GM23338 (cell line): Measurements from ENCODE around the gene ANKRD66. TPM values are rescaled to one million over a fixed set of nuclear protein-coding genes. Genes with fewer than 3 reads are reported as not detected.

ENCODE experiments used
- ATAC-seq: fragments of 200-7000 bp; cut with Tn5 transposase; 3 replicates; pipeline ENCODE4 v1.9.1; 2020
- DNase-seq: peaks from one replicate; pipeline ENCODE4 v3.0.0-alpha.2; 2015; ENCODE audit warnings: low spot score
- H2AFZ ChIP-seq: fragments of 200-600 bp; sonication (generic); 2 replicates; pipeline ENCODE4 v1.8.0; 2016; ENCODE audit warnings: antibody characterized with exemption, mild to moderate bottlenecking, moderate library complexity
- H3F3A ChIP-seq: fragments of 200-600 bp; sonication (generic); replicated peaks from 2 replicates; pipeline ENCODE4 v1.8.0; 2017; ENCODE audit warnings: antibody characterized with exemption, mixed run types, low read depth
- H3K27ac ChIP-seq: fragments of 200-600 bp; sonication (generic); 2 replicates; pipeline ENCODE4 v1.6.1; 2016; ENCODE audit warnings: low read depth
- H3K27me3 ChIP-seq: fragments of 200-600 bp; sonication (generic); 2 replicates; pipeline ENCODE4 v1.8.0; 2016; ENCODE audit warnings: mild to moderate bottlenecking, mixed run types, moderate library complexity; ENCODE audit not compliant: insufficient read depth
- H3K36me3 ChIP-seq: fragments of 200-600 bp; sonication (generic); 2 replicates; pipeline ENCODE4 v1.8.0; 2016; ENCODE audit warnings: mild to moderate bottlenecking; ENCODE audit not compliant: insufficient read depth
- H3K4me1 ChIP-seq: fragments of 200-600 bp; sonication (generic); 2 replicates; pipeline ENCODE4 v1.8.0; 2016; ENCODE audit warnings: mild to moderate bottlenecking, moderate library complexity; ENCODE audit not compliant: insufficient read depth
- H3K4me2 ChIP-seq: fragments of 200-600 bp; sonication (generic); 2 replicates; pipeline ENCODE4 v1.7.1; 2017; ENCODE audit warnings: mixed run types
- H3K4me3 ChIP-seq: fragments of 200-600 bp; sonication (generic); 2 replicates; pipeline ENCODE4 v1.6.1; 2016; ENCODE audit warnings: mixed run types
- H3K79me2 ChIP-seq: fragments of 200-600 bp; sonication (generic); replicated peaks from 2 replicates; pipeline ENCODE4 v1.8.0; 2017; ENCODE audit warnings: mild to moderate bottlenecking; ENCODE audit not compliant: insufficient read depth
- H3K9me2 ChIP-seq: fragments of 200-600 bp; sonication (generic); 2 replicates; pipeline ENCODE4 v1.8.0; 2017; ENCODE audit not compliant: insufficient read depth
- H4K20me1 ChIP-seq: fragments of 200-600 bp; sonication (generic); replicated peaks from 2 replicates; pipeline ENCODE4 v1.8.0; 2017; ENCODE audit warnings: mild to moderate bottlenecking; ENCODE audit not compliant: insufficient read depth
- H3K27ac Mint-ChIP-seq: 2 replicates; pipeline ENCODE4 v1.8.0; 2020; ENCODE audit warnings: inconsistent platforms, mild to moderate bottlenecking, moderate library complexity, mixed read lengths
- H3K27me3 Mint-ChIP-seq: 3 replicates; pipeline ENCODE4 v1.8.0; 2022; ENCODE audit warnings: low read depth, mild to moderate bottlenecking, moderate library complexity, mixed read lengths, inconsistent platforms; ENCODE audit not compliant: insufficient read depth, poor library complexity
- H3K36me3 Mint-ChIP-seq: 3 replicates; pipeline ENCODE4 v1.8.0; 2021; ENCODE audit warnings: low read depth, mild to moderate bottlenecking, inconsistent platforms, moderate library complexity, mixed read lengths
- H3K4me1 Mint-ChIP-seq: 3 replicates; pipeline ENCODE4 v1.8.0; 2020; ENCODE audit warnings: mild to moderate bottlenecking, inconsistent platforms, mixed read lengths
- H3K4me3 Mint-ChIP-seq: 3 replicates; pipeline ENCODE4 v1.8.0; 2021; ENCODE audit warnings: moderate library complexity, mild to moderate bottlenecking, inconsistent platforms, mixed read lengths
- H3K9me3 Mint-ChIP-seq: 3 replicates; pipeline ENCODE4 v1.8.0; 2020; ENCODE audit warnings: moderate library complexity, mild to moderate bottlenecking, inconsistent platforms, mixed read lengths
- CREB1 ChIP-seq: fragments of 250-450 bp; sonication (Bioruptor Pico); IDR thresholded peaks from 2 replicates; pipeline ENCODE4 v1.5.0; 2020; ENCODE audit warnings: low read depth, mild to moderate bottlenecking, moderate library complexity
- CTCF ChIP-seq, 2 experiments: fragments of 200-600 bp in 1 of 2; sonication (generic) in 1 of 2; conservative IDR thresholded peaks; 2 replicates each; pipeline versions ENCODE4 v1.5.1 to v1.6.1; 2016 to 2017; ENCODE audit warnings: antibody characterized with exemption in 2 of 2, low read depth in 2 of 2, mild to moderate bottlenecking in 2 of 2, moderate library complexity in 1 of 2
- ETS1 ChIP-seq: IDR thresholded peaks from 2 replicates; pipeline ENCODE4 v1.6.1; 2016; ENCODE audit warnings: antibody characterized with exemption
- EZH2 ChIP-seq: fragments of 200-600 bp; sonication (generic); IDR thresholded peaks from one replicate; pipeline ENCODE4 v1.8.0; 2017; ENCODE audit warnings: antibody characterized with exemption, mild to moderate bottlenecking, low read depth; ENCODE audit not compliant: unreplicated experiment
- JUNB ChIP-seq: IDR thresholded peaks from one replicate; pipeline ENCODE4 v1.6.1; 2016; ENCODE audit warnings: antibody characterized with exemption; ENCODE audit not compliant: unreplicated experiment
- NANOG ChIP-seq: IDR thresholded peaks from 2 replicates; pipeline ENCODE4 v1.6.1; 2016; ENCODE audit warnings: antibody characterized with exemption, borderline replicate concordance
- REST ChIP-seq: IDR thresholded peaks from one replicate; pipeline ENCODE4 v1.6.1; 2018; ENCODE audit warnings: antibody characterized with exemption; ENCODE audit not compliant: unreplicated experiment
- STAT1 ChIP-seq: IDR thresholded peaks from one replicate; pipeline ENCODE4 v1.6.1; 2016; ENCODE audit warnings: antibody characterized with exemption; ENCODE audit not compliant: unreplicated experiment
- ZNF331 ChIP-seq: fragments of 250-450 bp; sonication (Bioruptor Pico); IDR thresholded peaks from 2 replicates; pipeline ENCODE4 v1.5.0; 2020; ENCODE audit warnings: low read depth, mild to moderate bottlenecking, moderate library complexity
- ZNF462 ChIP-seq: fragments of 250-450 bp; sonication (Bioruptor Pico); IDR thresholded peaks from 2 replicates; pipeline ENCODE4 v1.5.0; 2020; ENCODE audit warnings: mild to moderate bottlenecking, moderate library complexity
- polyA plus RNA-seq: library from polyadenylated mRNA; unstranded; fragments of >200 nt; fragmentation: Nextera tagmentation; extraction: Ambion mirVana; gene quantifications from 2 replicates; pipeline ENCODE4 v1.2.1, GENCODE V29; 2016
- total RNA-seq: library from RNA; depleted of rRNA; stranded (reverse); fragments of >200 nt; shearing (Covaris generic); gene quantifications from 2 replicates; pipeline ENCODE4 v1.2.3, GENCODE V29; 2014

Gene ANKRD66
- total and polyA plus RNA-seq, 2 experiments from 2014 or later = not detected

- no peak for ATAC-seq
- Histone ChIP-seq H3K9me2 (no peaks in the 10 kb centered on the region; the same call in 1 of the 2 replicates), H3F3A (no peaks in the 10 kb centered on the region), H3K36me3 (no peaks in the 10 kb centered on the region), H3K27me3 (no peaks in the 10 kb centered on the region), H3K4me2 (no peak overlapping the region), H3K4me1 (no peaks in the 10 kb centered on the region), H3K27ac (no peak overlapping the region), H4K20me1 (no peaks in the 10 kb centered on the region), H3K4me3 (no peak overlapping the region), H3K79me2 (no peaks in the 10 kb centered on the region), H2AFZ (no peak overlapping the region)
- no peak overlapping the region for H3K4me3 Mint-ChIP-seq
- no peaks in the 10 kb centered on the region for H3K4me1 Mint-ChIP-seq
- no peak for DNase-seq
- H3K9me3 Mint-ChIP-seq = no peaks in the 10 kb centered on the region
- no peaks in the 10 kb centered on the region for H3K36me3 Mint-ChIP-seq
- TF ChIP-seq CTCF (conservative IDR thresholded peaks at IDR 0.05; ENCODE audit: low read depth in 2 of 2) = no peak
- no peak for TF ChIP-seq ZNF331
- no peak for TF ChIP-seq ETS1
- TF ChIP-seq ZNF462 = no peak
- no peak for TF ChIP-seq CREB1
- no peak for TF ChIP-seq JUNB
- no peak for TF ChIP-seq NANOG
- TF ChIP-seq STAT1 = no peak
- no peak for TF ChIP-seq REST
- TF ChIP-seq EZH2 = no peak
- H3K27ac Mint-ChIP-seq = no peak overlapping the region
- H3K27me3 Mint-ChIP-seq = no peaks in the 10 kb centered on the region
Observed at GRCh38 chr6:46784535-46784934, 37.8 kb downstream of the ANKRD66 start.
